HL-60 (cell line): ENCODE data around the gene EFEMP2.

Experiments used
- DNase-seq, 2 experiments: peaks; one replicate each; pipeline ENCODE4 v3.0.0-alpha.2; 2010 to 2020; ENCODE audit warnings: low read depth in 1 of 2, low spot score in 1 of 2
- H3K27ac ChIP-seq: fragments of 250-450 bp; sonication (Bioruptor Pico); replicated peaks from 2 replicates; pipeline ENCODE4 v1.5.1; 2020; ENCODE audit warnings: mild to moderate bottlenecking, moderate library complexity
- H3K27me3 ChIP-seq: fragments of 250-450 bp; sonication (Bioruptor Pico); 2 replicates; pipeline ENCODE4 v1.5.1; 2021; ENCODE audit warnings: mild to moderate bottlenecking, moderate library complexity; ENCODE audit not compliant: insufficient read depth, poor library complexity, severe bottlenecking
- H3K4me3 ChIP-seq: replicated peaks from 2 replicates; pipeline ENCODE4 v1.5.1; 2011; ENCODE audit warnings: mild to moderate bottlenecking, control low read depth, low read length; ENCODE audit not compliant: insufficient read depth
- GABPA ChIP-seq: IDR thresholded peaks from 2 replicates; pipeline ENCODE4 v1.6.1; 2012; ENCODE audit warnings: low read depth
- POLR2AphosphoS5 ChIP-seq: IDR thresholded peaks from 2 replicates; pipeline ENCODE4 v1.6.1; 2012; ENCODE audit warnings: low read depth
- SPI1 ChIP-seq: IDR thresholded peaks from 2 replicates; pipeline ENCODE4 v1.6.1; 2012; ENCODE audit warnings: low read depth, mild to moderate bottlenecking, borderline replicate concordance
- TF ChIP-seq, protein P1 (sequence below): IDR thresholded peaks from 2 replicates; pipeline ENCODE4 v1.6.1; 2012; ENCODE audit warnings: low read depth; ENCODE audit not compliant: insufficient replicate concordance
- TF ChIP-seq, protein P2 (sequence below): IDR thresholded peaks from one replicate; pipeline ENCODE4 v1.5.1; 2011; ENCODE audit warnings: low read length, control low read depth, inconsistent platforms; ENCODE audit not compliant: insufficient read depth

The EFEMP2 gene

DNA sequence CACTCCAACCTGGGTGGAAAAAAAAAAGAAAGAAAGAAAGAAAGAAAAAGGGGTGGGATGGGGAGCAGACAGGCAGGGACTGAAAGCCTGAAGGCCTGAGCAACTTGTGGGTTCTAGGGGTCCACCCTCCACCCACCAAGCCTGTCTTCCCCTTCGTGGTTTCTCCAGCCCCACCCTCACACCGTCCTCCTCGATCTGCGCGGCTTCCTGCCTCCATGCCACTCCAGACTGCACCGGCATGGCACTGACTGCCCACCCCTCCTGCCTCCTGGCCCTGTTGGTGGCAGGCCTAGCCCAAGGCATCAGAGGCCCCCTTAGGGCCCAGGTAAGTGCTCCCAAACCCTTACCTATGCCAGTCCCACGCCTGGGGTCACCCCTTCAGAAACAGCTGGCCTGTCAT, 7.0 kb upstream of the EFEMP2 start, which contains the start of gene CTSW:
Gene CTSW, plus strand, starts transcription at position 221 of the 400 bp plus-strand sequence. Its CDS starts 18 bp downstream, at position 239.
- H3K4me3 ChIP-seq = no peak within 1 kb of the TSS
- DNase-seq = no peak
- no peak within 1 kb of the TSS for H3K27ac ChIP-seq
- no peak for TF ChIP-seq POLR2AphosphoS5
- TF ChIP-seq, protein P1, sequence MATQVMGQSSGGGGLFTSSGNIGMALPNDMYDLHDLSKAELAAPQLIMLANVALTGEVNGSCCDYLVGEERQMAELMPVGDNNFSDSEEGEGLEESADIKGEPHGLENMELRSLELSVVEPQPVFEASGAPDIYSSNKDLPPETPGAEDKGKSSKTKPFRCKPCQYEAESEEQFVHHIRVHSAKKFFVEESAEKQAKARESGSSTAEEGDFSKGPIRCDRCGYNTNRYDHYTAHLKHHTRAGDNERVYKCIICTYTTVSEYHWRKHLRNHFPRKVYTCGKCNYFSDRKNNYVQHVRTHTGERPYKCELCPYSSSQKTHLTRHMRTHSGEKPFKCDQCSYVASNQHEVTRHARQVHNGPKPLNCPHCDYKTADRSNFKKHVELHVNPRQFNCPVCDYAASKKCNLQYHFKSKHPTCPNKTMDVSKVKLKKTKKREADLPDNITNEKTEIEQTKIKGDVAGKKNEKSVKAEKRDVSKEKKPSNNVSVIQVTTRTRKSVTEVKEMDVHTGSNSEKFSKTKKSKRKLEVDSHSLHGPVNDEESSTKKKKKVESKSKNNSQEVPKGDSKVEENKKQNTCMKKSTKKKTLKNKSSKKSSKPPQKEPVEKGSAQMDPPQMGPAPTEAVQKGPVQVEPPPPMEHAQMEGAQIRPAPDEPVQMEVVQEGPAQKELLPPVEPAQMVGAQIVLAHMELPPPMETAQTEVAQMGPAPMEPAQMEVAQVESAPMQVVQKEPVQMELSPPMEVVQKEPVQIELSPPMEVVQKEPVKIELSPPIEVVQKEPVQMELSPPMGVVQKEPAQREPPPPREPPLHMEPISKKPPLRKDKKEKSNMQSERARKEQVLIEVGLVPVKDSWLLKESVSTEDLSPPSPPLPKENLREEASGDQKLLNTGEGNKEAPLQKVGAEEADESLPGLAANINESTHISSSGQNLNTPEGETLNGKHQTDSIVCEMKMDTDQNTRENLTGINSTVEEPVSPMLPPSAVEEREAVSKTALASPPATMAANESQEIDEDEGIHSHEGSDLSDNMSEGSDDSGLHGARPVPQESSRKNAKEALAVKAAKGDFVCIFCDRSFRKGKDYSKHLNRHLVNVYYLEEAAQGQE = no peak
- TF ChIP-seq, protein P2, sequence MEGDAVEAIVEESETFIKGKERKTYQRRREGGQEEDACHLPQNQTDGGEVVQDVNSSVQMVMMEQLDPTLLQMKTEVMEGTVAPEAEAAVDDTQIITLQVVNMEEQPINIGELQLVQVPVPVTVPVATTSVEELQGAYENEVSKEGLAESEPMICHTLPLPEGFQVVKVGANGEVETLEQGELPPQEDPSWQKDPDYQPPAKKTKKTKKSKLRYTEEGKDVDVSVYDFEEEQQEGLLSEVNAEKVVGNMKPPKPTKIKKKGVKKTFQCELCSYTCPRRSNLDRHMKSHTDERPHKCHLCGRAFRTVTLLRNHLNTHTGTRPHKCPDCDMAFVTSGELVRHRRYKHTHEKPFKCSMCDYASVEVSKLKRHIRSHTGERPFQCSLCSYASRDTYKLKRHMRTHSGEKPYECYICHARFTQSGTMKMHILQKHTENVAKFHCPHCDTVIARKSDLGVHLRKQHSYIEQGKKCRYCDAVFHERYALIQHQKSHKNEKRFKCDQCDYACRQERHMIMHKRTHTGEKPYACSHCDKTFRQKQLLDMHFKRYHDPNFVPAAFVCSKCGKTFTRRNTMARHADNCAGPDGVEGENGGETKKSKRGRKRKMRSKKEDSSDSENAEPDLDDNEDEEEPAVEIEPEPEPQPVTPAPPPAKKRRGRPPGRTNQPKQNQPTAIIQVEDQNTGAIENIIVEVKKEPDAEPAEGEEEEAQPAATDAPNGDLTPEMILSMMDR = no peak
- TF ChIP-seq SPI1 = no peak
- no peak for TF ChIP-seq GABPA
- H3K27me3 ChIP-seq = no peaks in the 10 kb centered on the region

DNA sequence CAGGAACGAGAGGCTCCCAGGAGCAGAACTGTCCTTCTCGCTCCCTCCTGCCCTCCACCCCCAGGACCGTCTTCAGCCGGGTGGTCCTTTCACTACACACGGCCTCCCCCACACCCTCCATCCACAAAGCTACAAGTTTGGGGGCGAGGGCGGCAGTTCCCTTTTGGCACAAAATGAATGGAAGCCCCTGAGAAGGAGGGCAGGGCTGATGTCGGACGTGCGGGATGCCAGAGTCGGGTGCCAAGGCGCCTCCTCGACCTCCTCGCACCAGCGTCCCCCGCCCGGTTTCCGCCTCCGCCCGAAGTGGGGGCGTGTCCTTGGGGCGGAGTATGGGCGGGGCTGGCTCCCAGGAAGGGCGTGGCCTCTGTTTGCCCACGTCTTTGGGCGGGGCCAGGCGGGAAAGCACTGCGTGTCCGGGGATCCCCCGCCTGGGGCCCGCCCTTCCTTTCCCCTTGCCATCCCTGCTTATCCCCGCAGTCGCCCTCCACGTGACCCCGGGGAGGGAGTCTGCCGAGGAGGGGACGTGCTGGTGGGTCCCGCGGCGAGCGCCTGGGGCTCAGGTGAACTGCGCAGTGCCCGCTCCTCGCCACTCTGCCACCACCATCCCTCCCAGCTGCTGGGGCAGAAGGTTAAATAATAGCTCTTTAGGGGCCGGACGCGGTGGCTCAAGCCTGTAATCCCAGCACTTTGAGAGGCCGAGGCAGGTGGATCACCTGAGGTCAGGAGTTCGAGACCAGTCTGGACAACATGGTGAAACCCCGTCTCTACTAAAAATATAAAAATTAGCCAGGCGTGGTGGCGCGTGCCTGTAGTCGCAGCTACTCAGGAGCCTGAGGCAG, 937 bp upstream of the EFEMP2 start:
- H3K27ac ChIP-seq = peak overlapping the region; percentile 35
- peak; percentile 48; the same call in 1 of the 2 replicates for TF ChIP-seq POLR2AphosphoS5
- no peak for TF ChIP-seq GABPA
- TF ChIP-seq, protein P1 = no peak
- peak; percentile 88 to 93 for DNase-seq
- no peaks in the 10 kb centered on the region for H3K27me3 ChIP-seq
- peak overlapping the region; percentile 46 for H3K4me3 ChIP-seq

DNA sequence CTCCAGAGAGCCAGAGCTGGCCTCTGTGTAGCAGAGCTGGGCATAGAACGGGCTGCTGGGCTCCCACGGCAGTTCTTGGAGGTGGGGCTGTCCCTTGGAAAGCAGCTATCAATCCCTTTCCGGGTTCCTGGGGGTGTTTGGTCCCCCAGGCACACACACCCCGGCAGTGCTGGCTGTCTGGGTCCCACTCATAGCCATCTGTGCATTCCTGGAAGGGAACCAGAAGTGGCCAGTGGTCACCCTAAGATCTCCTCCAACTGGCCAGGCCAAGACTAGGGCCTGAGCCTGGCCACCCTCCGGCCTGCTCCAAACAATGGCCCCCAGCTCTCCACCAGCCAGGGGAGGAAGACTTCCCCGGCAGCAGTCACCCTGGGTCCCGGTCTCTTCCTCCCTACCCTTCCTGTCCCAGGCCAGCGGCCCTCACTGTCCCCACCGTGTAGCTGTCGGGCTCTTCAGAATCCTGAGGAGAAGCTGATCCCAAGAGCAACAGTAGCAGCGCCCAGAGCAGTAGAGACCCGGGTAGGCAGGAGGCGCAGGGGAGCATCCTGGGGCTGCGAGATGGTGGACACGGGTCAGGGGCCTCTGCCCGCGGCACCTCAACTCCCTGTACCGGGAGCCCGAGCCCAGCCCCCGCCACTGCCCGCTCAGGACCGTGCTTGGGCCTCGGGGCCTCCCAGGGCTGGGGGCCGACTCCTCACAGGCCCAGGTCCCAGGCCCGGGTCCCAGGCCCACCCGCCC, 620 bp downstream of the EFEMP2 start:
- no peak overlapping the region for H3K27ac ChIP-seq
- no peak for DNase-seq
- no peak for TF ChIP-seq SPI1
- TF ChIP-seq GABPA = no peak
- TF ChIP-seq POLR2AphosphoS5 = no peak
- TF ChIP-seq, protein P1 = no peak
- no peak overlapping the region for H3K4me3 ChIP-seq
- H3K27me3 ChIP-seq = no peaks in the 10 kb centered on the region
